ENCODE data around the gene ZFP3. TPM values are rescaled to one million over a fixed set of nuclear protein-coding genes. Genes with fewer than 3 reads are reported as not detected.

ZFP3 gene
- total RNA-seq, 2 donors from 2014 or later: 6.2 to 6.3 TPM

DNA sequence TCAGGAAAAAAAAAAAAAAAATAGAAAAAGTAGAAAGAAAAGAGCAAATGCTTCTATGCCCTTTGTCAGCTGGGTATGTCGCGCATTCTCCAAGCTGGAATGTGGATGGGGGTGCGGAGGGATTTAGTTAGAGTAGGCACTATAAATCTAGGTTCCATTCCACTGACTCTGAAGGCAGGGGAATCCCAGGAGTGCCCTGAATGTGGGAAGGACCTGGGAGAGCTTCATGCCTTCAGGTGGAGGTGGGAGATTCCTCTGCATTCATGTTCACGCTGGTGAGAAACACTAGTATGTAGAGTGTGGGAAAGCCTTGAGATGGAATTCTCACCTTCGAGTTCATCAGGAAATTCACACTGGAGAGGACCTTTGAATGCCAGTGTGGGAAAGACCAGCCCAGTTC, 21.0 kb downstream of the ZFP3 start:
- DNase-seq: no peak
- H3K27ac ChIP-seq: no peak overlapping the region
- no peaks in the 10 kb centered on the region for H3K27me3 ChIP-seq
- peaks cover under 1% of the 10 kb centered on the region for H3K9me3 ChIP-seq
- no peak overlapping the region for H3K4me3 ChIP-seq
- H3K9ac ChIP-seq (ENCODE audit: low read depth in 2 of 2, low read length in 2 of 2): no peak overlapping the region
- TF ChIP-seq, protein P1, sequence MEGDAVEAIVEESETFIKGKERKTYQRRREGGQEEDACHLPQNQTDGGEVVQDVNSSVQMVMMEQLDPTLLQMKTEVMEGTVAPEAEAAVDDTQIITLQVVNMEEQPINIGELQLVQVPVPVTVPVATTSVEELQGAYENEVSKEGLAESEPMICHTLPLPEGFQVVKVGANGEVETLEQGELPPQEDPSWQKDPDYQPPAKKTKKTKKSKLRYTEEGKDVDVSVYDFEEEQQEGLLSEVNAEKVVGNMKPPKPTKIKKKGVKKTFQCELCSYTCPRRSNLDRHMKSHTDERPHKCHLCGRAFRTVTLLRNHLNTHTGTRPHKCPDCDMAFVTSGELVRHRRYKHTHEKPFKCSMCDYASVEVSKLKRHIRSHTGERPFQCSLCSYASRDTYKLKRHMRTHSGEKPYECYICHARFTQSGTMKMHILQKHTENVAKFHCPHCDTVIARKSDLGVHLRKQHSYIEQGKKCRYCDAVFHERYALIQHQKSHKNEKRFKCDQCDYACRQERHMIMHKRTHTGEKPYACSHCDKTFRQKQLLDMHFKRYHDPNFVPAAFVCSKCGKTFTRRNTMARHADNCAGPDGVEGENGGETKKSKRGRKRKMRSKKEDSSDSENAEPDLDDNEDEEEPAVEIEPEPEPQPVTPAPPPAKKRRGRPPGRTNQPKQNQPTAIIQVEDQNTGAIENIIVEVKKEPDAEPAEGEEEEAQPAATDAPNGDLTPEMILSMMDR (IDR thresholded peaks at IDR 0.05): no peak
- no peaks in the 10 kb centered on the region for H3K36me3 ChIP-seq
- intact Hi-C loops (cut with DNase I): no loop called here
- H3K4me1 ChIP-seq: no peaks in the 10 kb centered on the region

DNA sequence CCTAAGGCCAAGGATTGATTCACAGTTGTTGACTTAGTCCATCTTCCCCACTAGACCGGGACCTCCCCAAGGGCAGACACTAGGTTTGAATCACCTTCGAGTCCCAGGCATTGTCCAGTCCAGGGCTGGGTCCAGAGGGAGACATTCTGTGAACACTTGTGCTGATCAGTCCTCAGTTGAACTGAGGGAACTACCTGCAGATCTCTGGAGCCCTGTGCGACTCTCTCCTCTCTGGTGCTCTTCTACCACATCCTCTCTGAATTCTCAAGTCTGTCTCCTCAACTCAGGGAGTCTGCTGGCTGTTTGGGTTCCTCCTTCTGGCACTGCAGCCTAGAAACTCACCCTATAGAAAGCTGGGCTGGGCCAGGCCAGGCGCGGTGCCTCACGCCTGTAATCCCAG, 22.6 kb downstream of the ZFP3 start:
- Histone ChIP-seq H3K4me3 (no peak overlapping the region), H3K27ac (no peak overlapping the region), H3K9ac (ENCODE audit: low read depth in 2 of 2, low read length in 2 of 2) (no peak overlapping the region), H3K36me3 (no peaks in the 10 kb centered on the region), H3K9me3 (no peaks in the 10 kb centered on the region), H3K4me1 (no peaks in the 10 kb centered on the region), H3K27me3 (no peaks in the 10 kb centered on the region)
- DNase-seq: no peak
- intact Hi-C loops (cut with DNase I): no loop called here
- TF ChIP-seq, protein P1 (IDR thresholded peaks at IDR 0.05): no peak

DNA sequence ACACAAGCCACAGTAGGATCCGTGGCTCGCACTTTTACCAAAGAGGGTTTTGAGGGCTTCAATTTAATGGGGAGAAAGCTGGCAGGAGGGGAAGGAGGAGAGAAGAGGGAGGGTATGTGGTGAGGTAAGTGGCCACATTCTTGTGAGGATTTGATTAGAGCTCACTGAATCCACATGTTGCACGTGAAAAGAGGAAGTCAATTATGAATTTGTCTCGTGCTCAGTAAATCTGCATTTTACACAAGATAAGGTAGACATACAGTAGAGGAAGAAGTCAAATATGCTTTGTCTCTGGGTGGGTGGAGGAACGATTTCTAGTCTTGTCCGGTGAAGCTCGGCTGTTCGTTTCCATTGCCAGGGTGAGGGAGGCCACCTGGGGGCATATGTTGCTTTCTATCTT, 32.5 kb downstream of the ZFP3 start:
- no peaks in the 10 kb centered on the region for H3K4me1 ChIP-seq
- no peak overlapping the region for H3K27ac ChIP-seq
- intact Hi-C loops (cut with DNase I): loop anchor here (5.0 kb wide), 2 partner anchors 34 to 81 kb away; partner anchors contain the start of genes ZFP3 and ZNF594
- H3K9ac ChIP-seq (ENCODE audit: low read depth in 2 of 2, low read length in 2 of 2): peak overlapping the region in 1 of 2 donors; percentile 84
- TF ChIP-seq, protein P1 (IDR thresholded peaks at IDR 0.05): no peak
- peaks cover 7% of the 10 kb centered on the region for H3K36me3 ChIP-seq
- H3K9me3 ChIP-seq: no peaks in the 10 kb centered on the region
- peaks cover 6% of the 10 kb centered on the region for H3K27me3 ChIP-seq
- no peak for DNase-seq
- peak overlapping the region; percentile 63 for H3K4me3 ChIP-seq

DNA sequence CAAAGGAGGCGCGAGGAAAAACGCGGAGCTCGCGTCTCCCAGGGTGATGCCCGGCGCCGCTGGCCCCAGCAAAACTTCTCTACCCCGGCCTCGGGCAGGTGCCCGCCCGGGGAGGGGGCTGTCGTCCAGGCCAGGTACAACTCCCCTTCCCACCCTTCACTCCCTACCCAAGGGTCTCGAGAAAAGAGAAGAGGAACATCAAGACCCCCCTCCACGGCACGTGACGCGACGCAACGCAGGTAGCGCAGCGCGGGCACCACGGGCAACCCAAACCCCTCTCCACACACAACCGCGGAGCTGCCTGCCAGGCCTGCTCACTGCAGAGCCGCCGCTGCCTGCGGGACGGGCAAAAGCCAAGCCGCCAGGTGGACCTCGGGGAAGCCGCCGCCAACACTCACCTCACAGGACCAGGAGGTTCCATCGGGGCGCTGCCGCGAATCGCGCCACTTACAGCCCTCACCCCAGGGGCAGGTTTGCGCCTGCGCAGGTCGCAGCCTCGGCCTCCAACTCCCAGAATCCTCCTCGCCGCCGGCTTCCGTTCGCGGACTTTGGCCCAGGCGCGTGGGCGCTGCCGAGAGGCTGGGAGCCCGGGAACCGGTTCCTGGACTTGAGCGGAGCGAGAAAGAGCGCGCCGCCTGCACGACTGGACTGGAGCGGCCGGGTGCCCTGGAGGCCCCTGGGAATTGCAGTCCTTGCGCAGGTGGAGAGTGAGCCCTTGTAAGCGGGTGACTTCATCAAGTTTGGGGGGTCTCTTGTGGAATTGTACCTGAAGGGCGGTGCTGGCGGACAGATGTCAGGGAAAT, 33.3 kb downstream of the ZFP3 start, which contains the start of gene ZNF232:
Gene ZNF232, minus strand, starts transcription at position 477 of the 803 bp plus-strand sequence. Its CDS starts 56 bp downstream, at position 421.
- H3K36me3 ChIP-seq: peaks cover 1% of the 10 kb centered on the region
- peak within 1 kb of the TSS; percentile 60 for H3K27ac ChIP-seq
- intact Hi-C loops (cut with DNase I): loop anchor here (5.0 kb wide), 2 partner anchors 34 to 81 kb away; partner anchors contain the start of genes ZFP3 and ZNF594
- H3K4me1 ChIP-seq: no peaks in the 10 kb centered on the region
- peak within 1 kb of the TSS; percentile 63 for H3K4me3 ChIP-seq
- peak; percentile 96 for DNase-seq
- H3K9ac ChIP-seq (ENCODE audit: low read depth in 2 of 2, low read length in 2 of 2): peak within 1 kb of the TSS; percentile 84 to 85
- peaks cover 10% of the 10 kb centered on the region for H3K27me3 ChIP-seq
- no peaks in the 10 kb centered on the region for H3K9me3 ChIP-seq
- TF ChIP-seq, protein P1 (IDR thresholded peaks at IDR 0.05): no peak

DNA sequence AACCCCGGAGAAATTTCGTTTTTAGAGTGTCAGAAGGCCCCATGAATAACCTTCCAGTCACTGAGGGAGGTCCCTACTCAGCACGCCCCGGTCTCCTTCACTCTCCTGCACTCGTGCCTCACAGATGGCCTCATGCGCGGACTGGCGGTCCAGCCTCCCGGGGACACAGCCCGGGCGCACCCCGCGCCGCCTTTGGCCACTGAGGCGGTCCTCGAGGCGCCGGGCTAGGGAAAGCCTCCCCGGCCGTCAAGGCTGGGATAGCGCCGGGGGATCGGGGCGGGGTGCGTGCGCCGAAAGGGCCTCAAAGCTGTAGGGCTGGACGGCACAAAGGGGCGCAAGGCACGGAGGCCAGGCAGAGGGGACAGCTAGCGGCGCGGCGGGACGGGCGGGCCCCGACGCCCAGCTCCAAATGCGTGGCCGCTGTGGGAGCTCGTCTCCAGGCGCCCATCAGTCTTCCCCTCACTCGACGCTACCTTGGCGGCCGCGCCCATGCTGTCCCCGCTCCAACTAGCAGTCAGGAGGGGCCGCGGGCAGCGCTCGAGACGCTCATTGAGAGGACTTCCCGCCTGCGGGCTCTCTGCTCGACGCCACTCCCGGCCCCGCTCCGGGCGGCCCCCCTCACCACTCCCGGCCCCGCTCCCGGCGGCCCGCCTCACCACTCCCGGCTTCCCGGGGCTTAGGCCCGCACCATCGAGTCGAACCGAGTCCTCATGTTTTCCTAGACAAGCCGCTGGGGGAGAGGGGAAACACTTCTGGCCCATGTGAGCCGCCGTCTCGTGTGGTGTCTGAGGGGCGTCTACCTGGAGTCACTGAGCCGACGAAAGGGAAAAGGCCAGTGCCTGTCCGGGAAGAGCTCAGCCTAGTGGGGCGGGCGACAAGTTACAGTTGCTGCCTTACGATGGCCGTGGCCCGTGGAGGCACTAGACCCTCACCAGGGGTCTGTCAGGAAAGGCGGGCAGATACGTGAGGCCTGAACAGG, 37.7 kb downstream of the ZFP3 start, which contains the start of gene USP6:
Gene USP6, plus strand, starts transcription at position 360 of the 979 bp plus-strand sequence. CDS start 14,336 bp downstream, outside the sequence.
- Histone ChIP-seq H3K9me3 (no peaks in the 10 kb centered on the region), H3K9ac (ENCODE audit: low read depth in 2 of 2, low read length in 2 of 2) (no peak within 1 kb of the TSS), H3K36me3 (no peaks in the 10 kb centered on the region), H3K27me3 (peaks cover 10% of the 10 kb centered on the region), H3K27ac (no peak within 1 kb of the TSS), H3K4me3 (no peak within 1 kb of the TSS), H3K4me1 (no peaks in the 10 kb centered on the region)
- DNase-seq: no peak
- TF ChIP-seq, protein P1 (IDR thresholded peaks at IDR 0.05): no peak
- intact Hi-C loops (cut with DNase I): no loop called here

Data from colonic mucosa (tissue), 4 donors.